ENCODE results near the gene DGKD. TPM values are rescaled to one million over a fixed set of nuclear protein-coding genes. Genes with fewer than 3 reads are reported as not detected.
A peak's percentile ranks its signal among the peaks of the same experiment; 100 is the strongest.

The DGKD gene
- total and polyA plus RNA-seq, 9 of the 15 experiments (the other 6 are each of a cell fraction or from before 2014, with no cell fraction given) = 0.52 to 29.5 (median 10.6) TPM

DNA sequence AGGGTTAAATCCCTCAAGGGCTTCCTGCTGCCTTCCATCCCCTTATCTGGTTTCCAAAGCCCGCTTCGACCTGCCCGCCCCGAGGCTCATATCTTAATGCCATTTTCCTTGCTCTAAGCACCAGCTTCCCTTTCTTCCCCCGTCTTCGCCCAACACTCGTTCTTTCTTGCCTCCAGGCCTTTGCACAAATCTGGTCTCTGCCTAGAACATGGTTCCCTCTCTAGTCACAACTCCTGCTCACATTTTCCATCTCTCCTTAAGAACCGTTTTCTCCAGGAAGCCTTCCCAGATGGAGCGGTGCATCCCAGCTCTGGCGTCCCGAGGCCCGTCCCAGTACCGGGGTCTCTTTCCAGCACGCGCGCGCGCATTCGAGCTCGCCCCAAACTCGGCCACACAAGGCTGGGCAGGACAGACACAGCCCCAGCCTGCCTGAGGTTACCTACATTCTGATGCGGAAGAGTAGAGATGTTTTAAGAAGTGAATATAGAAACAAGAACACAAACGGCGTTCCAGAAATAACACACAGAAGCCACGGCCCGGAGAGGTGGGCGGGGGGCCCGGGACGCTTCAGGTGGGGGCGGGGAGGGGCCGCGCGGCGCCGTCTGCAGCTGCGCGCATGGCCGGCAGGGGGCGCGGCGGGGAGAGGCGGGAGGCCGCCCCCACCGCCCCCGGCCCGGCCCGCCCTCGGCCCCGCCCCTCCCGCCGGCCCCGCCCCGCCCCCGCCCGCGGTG is at the start of gene DGKD (continued):
- TF ChIP-seq, protein P1, sequence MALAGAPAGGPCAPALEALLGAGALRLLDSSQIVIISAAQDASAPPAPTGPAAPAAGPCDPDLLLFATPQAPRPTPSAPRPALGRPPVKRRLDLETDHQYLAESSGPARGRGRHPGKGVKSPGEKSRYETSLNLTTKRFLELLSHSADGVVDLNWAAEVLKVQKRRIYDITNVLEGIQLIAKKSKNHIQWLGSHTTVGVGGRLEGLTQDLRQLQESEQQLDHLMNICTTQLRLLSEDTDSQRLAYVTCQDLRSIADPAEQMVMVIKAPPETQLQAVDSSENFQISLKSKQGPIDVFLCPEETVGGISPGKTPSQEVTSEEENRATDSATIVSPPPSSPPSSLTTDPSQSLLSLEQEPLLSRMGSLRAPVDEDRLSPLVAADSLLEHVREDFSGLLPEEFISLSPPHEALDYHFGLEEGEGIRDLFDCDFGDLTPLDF (CRISPR knock-in tag; IDR thresholded peaks at IDR 0.05) = no peak
- TF ChIP-seq HOXB6 (CRISPR knock-in tag; IDR thresholded peaks at IDR 0.05; ENCODE audit: borderline replicate concordance) (no peak), RBFOX2 (IDR thresholded peaks at IDR 0.05; ENCODE audit: low read depth, low read length) (no peak), STAG1 (CRISPR knock-in tag; IDR thresholded peaks at IDR 0.05; ENCODE audit: borderline replicate concordance) (no peak), CTBP1 (IDR thresholded peaks at IDR 0.05; ENCODE audit: borderline replicate concordance) (peak; percentile 70), GTF2E2 (tag; IDR thresholded peaks at IDR 0.05) (no peak), ZNF263 (CRISPR knock-in tag; IDR thresholded peaks at IDR 0.05; ENCODE audit: borderline replicate concordance) (no peak), GTF2F1 (IDR thresholded peaks at IDR 0.05; ENCODE audit: low read depth, low read length) (no peak), SIN3B (IDR thresholded peaks at IDR 0.05; ENCODE audit: low read depth) (no peak), ZNF253 (CRISPR knock-in tag; conservative IDR thresholded peaks at IDR 0.05) (no peak)
- TF ChIP-seq, protein P2, sequence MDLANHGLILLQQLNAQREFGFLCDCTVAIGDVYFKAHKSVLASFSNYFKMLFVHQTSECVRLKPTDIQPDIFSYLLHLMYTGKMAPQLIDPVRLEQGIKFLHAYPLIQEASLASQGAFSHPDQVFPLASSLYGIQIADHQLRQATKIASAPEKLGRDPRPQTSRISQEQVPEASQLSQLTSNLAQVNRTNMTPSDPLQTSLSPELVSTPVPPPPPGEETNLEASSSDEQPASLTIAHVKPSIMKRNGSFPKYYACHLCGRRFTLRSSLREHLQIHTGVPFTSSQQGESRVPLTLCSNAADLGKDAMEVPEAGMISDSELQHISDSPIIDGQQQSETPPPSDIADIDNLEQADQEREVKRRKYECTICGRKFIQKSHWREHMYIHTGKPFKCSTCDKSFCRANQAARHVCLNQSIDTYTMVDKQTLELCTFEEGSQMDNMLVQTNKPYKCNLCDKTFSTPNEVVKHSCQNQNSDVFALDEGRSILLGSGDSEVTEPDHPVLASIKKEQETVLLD (IDR thresholded peaks at IDR 0.05) = 0 out of 2 replicates have a peak, but pooled peaks have one; percentile 34
- TF ChIP-seq, protein P3, sequence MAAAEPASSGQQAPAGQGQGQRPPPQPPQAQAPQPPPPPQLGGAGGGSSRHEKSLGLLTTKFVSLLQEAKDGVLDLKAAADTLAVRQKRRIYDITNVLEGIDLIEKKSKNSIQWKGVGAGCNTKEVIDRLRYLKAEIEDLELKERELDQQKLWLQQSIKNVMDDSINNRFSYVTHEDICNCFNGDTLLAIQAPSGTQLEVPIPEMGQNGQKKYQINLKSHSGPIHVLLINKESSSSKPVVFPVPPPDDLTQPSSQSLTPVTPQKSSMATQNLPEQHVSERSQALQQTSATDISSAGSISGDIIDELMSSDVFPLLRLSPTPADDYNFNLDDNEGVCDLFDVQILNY (CRISPR knock-in tag; IDR thresholded peaks at IDR 0.05) = no peak
- TF ChIP-seq, protein P4, sequence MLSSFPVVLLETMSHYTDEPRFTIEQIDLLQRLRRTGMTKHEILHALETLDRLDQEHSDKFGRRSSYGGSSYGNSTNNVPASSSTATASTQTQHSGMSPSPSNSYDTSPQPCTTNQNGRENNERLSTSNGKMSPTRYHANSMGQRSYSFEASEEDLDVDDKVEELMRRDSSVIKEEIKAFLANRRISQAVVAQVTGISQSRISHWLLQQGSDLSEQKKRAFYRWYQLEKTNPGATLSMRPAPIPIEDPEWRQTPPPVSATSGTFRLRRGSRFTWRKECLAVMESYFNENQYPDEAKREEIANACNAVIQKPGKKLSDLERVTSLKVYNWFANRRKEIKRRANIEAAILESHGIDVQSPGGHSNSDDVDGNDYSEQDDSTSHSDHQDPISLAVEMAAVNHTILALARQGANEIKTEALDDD (IDR thresholded peaks at IDR 0.05) = peak; percentile 46; the same call in 1 of the 2 replicates
- TF ChIP-seq, protein P5, sequence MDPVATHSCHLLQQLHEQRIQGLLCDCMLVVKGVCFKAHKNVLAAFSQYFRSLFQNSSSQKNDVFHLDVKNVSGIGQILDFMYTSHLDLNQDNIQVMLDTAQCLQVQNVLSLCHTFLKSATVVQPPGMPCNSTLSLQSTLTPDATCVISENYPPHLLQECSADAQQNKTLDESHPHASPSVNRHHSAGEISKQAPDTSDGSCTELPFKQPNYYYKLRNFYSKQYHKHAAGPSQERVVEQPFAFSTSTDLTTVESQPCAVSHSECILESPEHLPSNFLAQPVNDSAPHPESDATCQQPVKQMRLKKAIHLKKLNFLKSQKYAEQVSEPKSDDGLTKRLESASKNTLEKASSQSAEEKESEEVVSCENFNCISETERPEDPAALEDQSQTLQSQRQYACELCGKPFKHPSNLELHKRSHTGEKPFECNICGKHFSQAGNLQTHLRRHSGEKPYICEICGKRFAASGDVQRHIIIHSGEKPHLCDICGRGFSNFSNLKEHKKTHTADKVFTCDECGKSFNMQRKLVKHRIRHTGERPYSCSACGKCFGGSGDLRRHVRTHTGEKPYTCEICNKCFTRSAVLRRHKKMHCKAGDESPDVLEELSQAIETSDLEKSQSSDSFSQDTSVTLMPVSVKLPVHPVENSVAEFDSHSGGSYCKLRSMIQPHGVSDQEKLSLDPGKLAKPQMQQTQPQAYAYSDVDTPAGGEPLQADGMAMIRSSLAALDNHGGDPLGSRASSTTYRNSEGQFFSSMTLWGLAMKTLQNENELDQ (CRISPR knock-in tag; IDR thresholded peaks at IDR 0.05; ENCODE audit: borderline replicate concordance) = no peak
- TF ChIP-seq, protein P6, sequence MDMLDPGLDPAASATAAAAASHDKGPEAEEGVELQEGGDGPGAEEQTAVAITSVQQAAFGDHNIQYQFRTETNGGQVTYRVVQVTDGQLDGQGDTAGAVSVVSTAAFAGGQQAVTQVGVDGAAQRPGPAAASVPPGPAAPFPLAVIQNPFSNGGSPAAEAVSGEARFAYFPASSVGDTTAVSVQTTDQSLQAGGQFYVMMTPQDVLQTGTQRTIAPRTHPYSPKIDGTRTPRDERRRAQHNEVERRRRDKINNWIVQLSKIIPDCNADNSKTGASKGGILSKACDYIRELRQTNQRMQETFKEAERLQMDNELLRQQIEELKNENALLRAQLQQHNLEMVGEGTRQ (CRISPR knock-in tag; IDR thresholded peaks at IDR 0.05) = no peak
